ENCODE data around the gene CD244.

CD244 gene

GRCh38 chr1:160806109-160806665 is 56.5 kb downstream of the CD244 start:
- TF ChIP-seq, protein P1, sequence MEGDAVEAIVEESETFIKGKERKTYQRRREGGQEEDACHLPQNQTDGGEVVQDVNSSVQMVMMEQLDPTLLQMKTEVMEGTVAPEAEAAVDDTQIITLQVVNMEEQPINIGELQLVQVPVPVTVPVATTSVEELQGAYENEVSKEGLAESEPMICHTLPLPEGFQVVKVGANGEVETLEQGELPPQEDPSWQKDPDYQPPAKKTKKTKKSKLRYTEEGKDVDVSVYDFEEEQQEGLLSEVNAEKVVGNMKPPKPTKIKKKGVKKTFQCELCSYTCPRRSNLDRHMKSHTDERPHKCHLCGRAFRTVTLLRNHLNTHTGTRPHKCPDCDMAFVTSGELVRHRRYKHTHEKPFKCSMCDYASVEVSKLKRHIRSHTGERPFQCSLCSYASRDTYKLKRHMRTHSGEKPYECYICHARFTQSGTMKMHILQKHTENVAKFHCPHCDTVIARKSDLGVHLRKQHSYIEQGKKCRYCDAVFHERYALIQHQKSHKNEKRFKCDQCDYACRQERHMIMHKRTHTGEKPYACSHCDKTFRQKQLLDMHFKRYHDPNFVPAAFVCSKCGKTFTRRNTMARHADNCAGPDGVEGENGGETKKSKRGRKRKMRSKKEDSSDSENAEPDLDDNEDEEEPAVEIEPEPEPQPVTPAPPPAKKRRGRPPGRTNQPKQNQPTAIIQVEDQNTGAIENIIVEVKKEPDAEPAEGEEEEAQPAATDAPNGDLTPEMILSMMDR (IDR thresholded peaks at IDR 0.05; ENCODE audit: control insufficient read depth, extremely low read depth, insufficient read depth), result 0 out of 2 replicates have a peak, but pooled peaks have one; percentile 3
- DNase-seq (ENCODE audit: low read depth), result no peak
- no peak overlapping the region for H3K4me3 ChIP-seq (ENCODE audit: low read depth, low read length)

GRCh38 chr1:160801836-160802580 is 60.7 kb downstream of the CD244 start:
- no peak for DNase-seq (ENCODE audit: low read depth)
- H3K4me3 ChIP-seq (ENCODE audit: low read depth, low read length), result no peak overlapping the region
- TF ChIP-seq, protein P1 (IDR thresholded peaks at IDR 0.05; ENCODE audit: control insufficient read depth, extremely low read depth, insufficient read depth), result no peak

DNA sequence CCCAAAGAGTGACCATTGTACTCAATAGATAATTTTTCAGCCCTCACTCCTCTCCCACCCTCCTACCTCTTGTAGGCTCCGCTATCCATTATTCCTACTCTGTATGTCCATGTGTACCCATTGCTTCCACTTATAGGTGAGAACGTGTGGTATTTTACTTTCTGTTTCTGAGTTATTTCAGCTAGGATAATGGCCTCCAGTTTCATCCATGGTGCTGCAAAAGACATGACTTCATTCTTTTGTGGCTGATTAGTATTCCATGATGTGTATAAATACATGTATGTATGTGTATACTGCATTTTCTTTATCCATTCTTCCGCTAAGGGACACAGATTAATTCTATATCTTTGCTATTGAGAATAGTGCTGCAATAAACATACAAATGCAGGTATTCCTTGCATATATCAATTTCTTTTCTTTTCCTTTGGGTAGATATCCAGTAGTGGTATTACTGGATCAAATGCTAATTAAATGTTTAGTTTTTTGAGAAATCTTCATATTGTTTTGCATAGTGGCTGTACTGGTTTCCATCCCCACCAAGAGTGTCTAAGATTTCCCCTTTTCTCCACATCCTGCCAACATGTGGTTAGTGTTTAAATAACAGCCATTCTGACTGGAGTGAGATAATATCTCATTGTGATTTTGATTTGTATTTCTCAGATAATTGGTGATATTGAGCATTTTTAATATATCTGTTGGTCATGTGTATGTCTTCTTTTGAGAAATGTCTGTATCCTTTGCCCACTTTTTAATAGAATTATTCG is 61.9 kb downstream of the CD244 start:
- no peak overlapping the region for H3K4me3 ChIP-seq (ENCODE audit: low read depth, low read length)
- TF ChIP-seq, protein P1 (IDR thresholded peaks at IDR 0.05; ENCODE audit: control insufficient read depth, extremely low read depth, insufficient read depth), result no peak
- no peak for DNase-seq (ENCODE audit: low read depth)

- no peak overlapping the region for H3K4me3 ChIP-seq (ENCODE audit: low read depth, low read length)
- DNase-seq (ENCODE audit: low read depth), result no peak
- TF ChIP-seq, protein P1 (IDR thresholded peaks at IDR 0.05; ENCODE audit: control insufficient read depth, extremely low read depth, insufficient read depth), result no peak
Observed at GRCh38 chr1:160800142-160800541, 62.5 kb downstream of the CD244 start.

DNA sequence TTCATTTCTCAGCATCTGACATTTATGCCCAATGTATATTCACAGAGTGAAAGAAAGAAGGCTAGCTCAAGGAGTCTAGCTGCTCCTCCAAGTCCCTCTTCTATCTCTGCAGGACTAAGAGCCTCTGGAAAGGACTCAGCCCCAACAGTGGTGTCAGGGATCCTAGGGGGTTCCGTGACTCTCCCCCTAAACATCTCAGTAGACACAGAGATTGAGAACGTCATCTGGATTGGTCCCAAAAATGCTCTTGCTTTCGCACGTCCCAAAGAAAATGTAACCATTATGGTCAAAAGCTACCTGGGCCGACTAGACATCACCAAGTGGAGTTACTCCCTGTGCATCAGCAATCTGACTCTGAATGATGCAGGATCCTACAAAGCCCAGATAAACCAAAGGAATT is 63.0 kb downstream of the CD244 start:
- DNase-seq (ENCODE audit: low read depth), result no peak
- no peak overlapping the region for H3K4me3 ChIP-seq (ENCODE audit: low read depth, low read length)
- TF ChIP-seq, protein P1 (IDR thresholded peaks at IDR 0.05; ENCODE audit: control insufficient read depth, extremely low read depth, insufficient read depth), result no peak

DNA sequence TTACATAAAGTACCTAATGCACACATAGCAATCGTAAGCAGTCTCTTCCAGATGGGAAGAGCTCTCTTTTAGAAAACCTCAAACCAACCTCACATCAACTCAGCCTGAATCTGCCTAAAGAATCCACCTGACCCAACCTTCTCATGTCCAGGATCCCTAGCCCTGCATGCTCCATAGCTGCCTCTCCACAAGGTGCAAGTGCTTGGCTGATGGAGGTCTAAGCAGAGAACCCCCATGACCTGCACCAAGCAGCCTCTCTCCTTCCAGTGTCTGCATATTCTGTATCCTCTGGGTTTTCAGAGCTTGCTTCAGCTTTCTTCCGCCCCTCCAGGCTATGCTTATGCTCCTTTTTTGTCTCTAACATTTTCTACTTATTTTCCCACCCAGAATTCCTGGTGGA is 64.2 kb downstream of the CD244 start:
- TF ChIP-seq, protein P1 (IDR thresholded peaks at IDR 0.05; ENCODE audit: control insufficient read depth, extremely low read depth, insufficient read depth), result no peak
- DNase-seq (ENCODE audit: low read depth), result no peak
- H3K4me3 ChIP-seq (ENCODE audit: low read depth, low read length), result no peak overlapping the region

Measured in LNCaP clone FGC (cell line).